ENCODE data around the gene GPR161.
A peak's percentile ranks its signal among the peaks of the same experiment; 100 is the strongest.
"Not testable (repeated sequence)": the region's sequence is repeated elsewhere in the genome, so short reads cannot be mapped to it uniquely, and the experiment has no call there.

GPR161 gene

GRCh38 chr1:168136709-168137514 lies at the start of gene GPR161:
Gene GPR161, minus strand, starts transcription at chr1:168136930. Its CDS starts 32,080 bp downstream, at chr1:168104850.
- no peak for TF ChIP-seq CTCF (IDR thresholded peaks at IDR 0.05)
- H3K4me3 ChIP-seq, result peak within 1 kb of the TSS; percentile 81
- peak within 1 kb of the TSS; percentile 78 to 89 for H3K27ac ChIP-seq
- DNase-seq (ENCODE audit: low spot score), result no peak

- not testable (repeated sequence) for H3K4me3 ChIP-seq; H3K27ac ChIP-seq; DNase-seq (ENCODE audit: low spot score)
These were observed 44.5 kb upstream of the GPR161 start for GRCh38 chr1:168181063-168181720.

- DNase-seq (ENCODE audit: low spot score), result no peak
- TF ChIP-seq CTCF (IDR thresholded peaks at IDR 0.05), result no peak
- peak overlapping the region; percentile 87 for H3K4me3 ChIP-seq
- H3K27ac ChIP-seq, result peak overlapping the region; percentile 95
These were observed 43.4 kb upstream of the GPR161 start for GRCh38 chr1:168180148-168180524.

- H3K27ac ChIP-seq, result peak overlapping the region; percentile 95
These were observed 42.9 kb upstream of the GPR161 start for GRCh38 chr1:168179438-168180147.

GRCh38 chr1:168178638-168179437 lies 42.1 kb upstream of the GPR161 start, which contains the start of gene TIPRL:
Gene TIPRL, plus strand, starts transcription at chr1:168178962. Its CDS starts 116 bp downstream, at chr1:168179078.
- H3K27ac ChIP-seq, result peak within 1 kb of the TSS; percentile 95
- peak within 1 kb of the TSS; percentile 87 for H3K4me3 ChIP-seq
- DNase-seq (ENCODE audit: low spot score), result peak; percentile 98
- peak; percentile 81 for TF ChIP-seq CTCF (IDR thresholded peaks at IDR 0.05)

More at GRCh38 chr1:168179438-168180147, 42.9 kb upstream of the GPR161 start:
- H3K4me3 ChIP-seq, result peak overlapping the region; percentile 87
- no peak for DNase-seq (ENCODE audit: low spot score)
- TF ChIP-seq CTCF (IDR thresholded peaks at IDR 0.05), result no peak

GRCh38 chr1:168178227-168178637 lies 41.5 kb upstream of the GPR161 start:
- no peak for DNase-seq (ENCODE audit: low spot score)
- TF ChIP-seq CTCF (IDR thresholded peaks at IDR 0.05), result no peak
- Histone ChIP-seq H3K27ac (peak overlapping the region; percentile 95), H3K4me3 (peak overlapping the region; percentile 87)
